ENCODE results near the gene RANBP9. TPM values are rescaled to one million over a fixed set of nuclear protein-coding genes. Genes with fewer than 3 reads are reported as not detected.

Gene RANBP9
- total RNA-seq, 1 donor from 2014 or later = 50.2 TPM

DNA sequence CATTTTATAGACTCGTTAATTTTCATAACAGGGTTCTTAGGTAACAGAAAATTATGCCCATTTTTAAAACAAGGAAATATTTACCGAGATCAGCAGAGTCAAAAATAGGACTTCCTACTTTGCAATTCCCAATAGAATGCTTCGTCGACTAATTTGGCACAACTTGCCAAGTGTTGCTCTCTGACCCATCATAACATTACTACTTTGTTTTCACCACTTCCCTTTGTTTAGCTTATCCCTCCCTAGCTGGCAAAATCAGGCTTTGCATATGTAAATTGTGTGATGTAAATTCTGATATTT is 914 bp upstream of the RANBP9 start:
- Mint-ChIP-seq H3K27me3 (ENCODE audit: unreplicated experiment) (peaks cover 2% of the 10 kb centered on the region), H3K4me1 (ENCODE audit: low read depth, unreplicated experiment) (peaks cover 16% of the 10 kb centered on the region), H3K9me3 (ENCODE audit: unreplicated experiment) (peaks cover 9% of the 10 kb centered on the region), H3K27ac (ENCODE audit: unreplicated experiment) (peak overlapping the region; percentile 94), H3K4me3 (ENCODE audit: unreplicated experiment) (peak overlapping the region; percentile 88), H3K36me3 (ENCODE audit: unreplicated experiment) (peaks cover 10% of the 10 kb centered on the region)
- no peak for DNase-seq
- TF ChIP-seq, protein P1, sequence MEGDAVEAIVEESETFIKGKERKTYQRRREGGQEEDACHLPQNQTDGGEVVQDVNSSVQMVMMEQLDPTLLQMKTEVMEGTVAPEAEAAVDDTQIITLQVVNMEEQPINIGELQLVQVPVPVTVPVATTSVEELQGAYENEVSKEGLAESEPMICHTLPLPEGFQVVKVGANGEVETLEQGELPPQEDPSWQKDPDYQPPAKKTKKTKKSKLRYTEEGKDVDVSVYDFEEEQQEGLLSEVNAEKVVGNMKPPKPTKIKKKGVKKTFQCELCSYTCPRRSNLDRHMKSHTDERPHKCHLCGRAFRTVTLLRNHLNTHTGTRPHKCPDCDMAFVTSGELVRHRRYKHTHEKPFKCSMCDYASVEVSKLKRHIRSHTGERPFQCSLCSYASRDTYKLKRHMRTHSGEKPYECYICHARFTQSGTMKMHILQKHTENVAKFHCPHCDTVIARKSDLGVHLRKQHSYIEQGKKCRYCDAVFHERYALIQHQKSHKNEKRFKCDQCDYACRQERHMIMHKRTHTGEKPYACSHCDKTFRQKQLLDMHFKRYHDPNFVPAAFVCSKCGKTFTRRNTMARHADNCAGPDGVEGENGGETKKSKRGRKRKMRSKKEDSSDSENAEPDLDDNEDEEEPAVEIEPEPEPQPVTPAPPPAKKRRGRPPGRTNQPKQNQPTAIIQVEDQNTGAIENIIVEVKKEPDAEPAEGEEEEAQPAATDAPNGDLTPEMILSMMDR (IDR thresholded peaks at IDR 0.05; ENCODE audit: partially characterized antibody, unreplicated experiment) = no peak

DNA sequence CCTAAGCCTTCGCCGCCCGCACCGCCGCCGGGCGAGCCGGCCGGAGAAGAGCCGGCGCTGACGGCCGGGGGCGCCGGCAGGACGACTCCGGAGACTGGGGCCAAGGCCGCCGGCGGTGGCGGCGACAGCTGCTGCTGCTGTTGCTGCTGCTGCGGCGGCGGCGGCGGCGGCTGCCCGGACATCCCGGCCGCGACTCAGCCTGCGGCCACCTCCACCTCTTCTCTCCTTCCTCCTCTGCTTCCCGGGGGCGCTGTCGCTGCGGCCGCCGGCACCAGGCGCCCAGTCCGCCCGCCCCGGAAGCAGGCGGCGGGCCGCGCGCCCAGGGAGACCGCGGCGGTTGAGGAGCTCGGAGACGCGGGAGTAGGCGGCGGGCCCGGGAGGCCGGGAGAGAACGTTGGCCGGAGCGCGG is 307 bp downstream of the RANBP9 start:
- H3K27me3 Mint-ChIP-seq (ENCODE audit: unreplicated experiment) = peaks cover 2% of the 10 kb centered on the region
- TF ChIP-seq, protein P1 (IDR thresholded peaks at IDR 0.05; ENCODE audit: partially characterized antibody, unreplicated experiment) = no peak
- H3K4me1 Mint-ChIP-seq (ENCODE audit: low read depth, unreplicated experiment) = peaks cover 16% of the 10 kb centered on the region
- peak; percentile 68 for DNase-seq
- H3K9me3 Mint-ChIP-seq (ENCODE audit: unreplicated experiment) = peaks cover 8% of the 10 kb centered on the region
- peaks cover 8% of the 10 kb centered on the region for H3K36me3 Mint-ChIP-seq (ENCODE audit: unreplicated experiment)
- H3K27ac Mint-ChIP-seq (ENCODE audit: unreplicated experiment) = no peak overlapping the region
- no peak overlapping the region for H3K4me3 Mint-ChIP-seq (ENCODE audit: unreplicated experiment)

DNA sequence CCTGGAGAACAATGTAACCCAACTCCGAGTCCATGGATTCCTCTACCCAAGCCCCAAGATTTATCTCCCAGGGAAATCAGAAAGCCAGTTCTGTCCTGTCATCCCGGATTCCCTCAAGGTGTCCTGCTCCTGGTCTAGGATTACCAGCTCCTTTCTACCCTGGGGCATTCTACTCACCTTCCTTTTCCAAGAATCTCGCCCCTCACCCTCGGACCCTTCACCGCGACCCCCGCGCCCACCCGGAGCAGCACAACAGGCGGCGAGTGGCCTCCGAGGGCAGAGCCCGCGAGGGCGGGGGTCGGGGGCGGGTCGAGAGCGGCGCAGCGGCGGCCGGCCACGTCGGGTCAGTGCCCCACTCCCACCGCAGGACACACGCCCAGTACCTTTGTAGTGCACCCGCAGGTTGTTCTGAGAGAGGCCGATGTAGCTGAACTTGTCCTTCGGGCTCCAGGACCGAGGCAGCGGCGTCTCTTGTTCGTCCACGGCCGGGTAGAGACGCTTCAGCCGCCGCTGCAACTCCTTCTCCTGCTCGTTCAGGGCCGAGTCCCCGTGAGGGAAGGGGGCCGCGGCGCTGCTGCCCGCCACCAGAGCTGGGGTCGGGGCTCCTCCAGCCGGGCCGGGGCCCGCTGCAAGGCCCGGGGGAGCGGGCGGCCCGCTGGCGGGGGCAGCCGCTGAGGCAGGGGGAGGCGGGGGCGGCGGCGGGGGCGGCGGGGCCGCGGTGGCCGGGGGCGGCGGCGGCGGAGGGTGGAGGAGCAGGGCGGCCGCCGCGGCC is 897 bp downstream of the RANBP9 start:
- peak overlapping the region; percentile 97 for H3K4me3 Mint-ChIP-seq (ENCODE audit: unreplicated experiment)
- peaks cover 4% of the 10 kb centered on the region for H3K36me3 Mint-ChIP-seq (ENCODE audit: unreplicated experiment)
- peak overlapping the region; percentile 90 for H3K27ac Mint-ChIP-seq (ENCODE audit: unreplicated experiment)
- peaks cover 4% of the 10 kb centered on the region for H3K9me3 Mint-ChIP-seq (ENCODE audit: unreplicated experiment)
- peak; percentile 69 for DNase-seq
- H3K4me1 Mint-ChIP-seq (ENCODE audit: low read depth, unreplicated experiment) = peaks cover 16% of the 10 kb centered on the region
- H3K27me3 Mint-ChIP-seq (ENCODE audit: unreplicated experiment) = peaks cover 2% of the 10 kb centered on the region
- TF ChIP-seq, protein P1 (IDR thresholded peaks at IDR 0.05; ENCODE audit: partially characterized antibody, unreplicated experiment) = no peak

DNA sequence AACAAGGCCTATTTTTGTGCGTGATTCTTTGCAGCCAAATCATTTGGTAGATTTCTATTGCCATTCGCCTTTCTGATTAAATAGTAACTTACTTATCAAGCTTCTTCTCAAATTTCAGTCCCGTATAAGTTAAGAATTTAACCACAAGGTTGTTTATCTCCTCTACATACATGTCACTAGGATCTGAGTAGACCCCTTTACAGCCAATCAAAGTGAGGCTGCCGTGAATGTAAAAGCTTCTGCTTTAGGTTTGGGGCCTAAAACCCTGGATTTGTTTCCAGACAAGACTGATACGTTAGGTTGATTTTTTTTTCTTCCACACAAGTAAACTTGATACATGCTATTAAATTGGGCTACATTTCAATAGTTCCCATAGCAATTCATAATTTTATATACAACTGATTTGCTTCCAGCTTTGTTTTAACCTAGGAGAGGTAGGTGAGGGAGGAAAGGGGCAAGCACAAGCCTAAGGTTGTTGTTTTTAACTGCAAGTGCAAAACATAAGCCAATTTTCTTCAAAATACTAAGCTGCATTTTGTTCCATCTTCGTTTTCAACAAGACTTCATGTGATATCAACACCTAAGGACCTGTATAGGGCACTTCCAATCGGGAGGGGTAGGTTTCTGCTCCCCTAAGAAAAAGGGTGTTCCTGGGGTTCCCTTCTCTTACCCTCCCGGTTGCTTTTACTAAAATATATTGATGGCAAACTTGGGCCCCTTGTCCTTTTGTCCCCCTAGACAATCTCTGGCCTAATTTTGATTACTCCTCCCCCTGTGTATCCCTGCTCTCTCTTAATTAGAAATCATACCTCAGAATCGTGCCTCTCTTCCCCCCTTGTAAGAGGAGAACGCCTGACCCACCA is 1.7 kb downstream of the RANBP9 start:
- H3K4me3 Mint-ChIP-seq (ENCODE audit: unreplicated experiment) = peak overlapping the region; percentile 97
- H3K27ac Mint-ChIP-seq (ENCODE audit: unreplicated experiment) = peak overlapping the region; percentile 90
- DNase-seq = no peak
- TF ChIP-seq, protein P1 (IDR thresholded peaks at IDR 0.05; ENCODE audit: partially characterized antibody, unreplicated experiment) = no peak
- peaks cover 4% of the 10 kb centered on the region for H3K9me3 Mint-ChIP-seq (ENCODE audit: unreplicated experiment)
- peaks cover 2% of the 10 kb centered on the region for H3K27me3 Mint-ChIP-seq (ENCODE audit: unreplicated experiment)
- H3K36me3 Mint-ChIP-seq (ENCODE audit: unreplicated experiment) = no peaks in the 10 kb centered on the region
- H3K4me1 Mint-ChIP-seq (ENCODE audit: low read depth, unreplicated experiment) = peaks cover 16% of the 10 kb centered on the region

DNA sequence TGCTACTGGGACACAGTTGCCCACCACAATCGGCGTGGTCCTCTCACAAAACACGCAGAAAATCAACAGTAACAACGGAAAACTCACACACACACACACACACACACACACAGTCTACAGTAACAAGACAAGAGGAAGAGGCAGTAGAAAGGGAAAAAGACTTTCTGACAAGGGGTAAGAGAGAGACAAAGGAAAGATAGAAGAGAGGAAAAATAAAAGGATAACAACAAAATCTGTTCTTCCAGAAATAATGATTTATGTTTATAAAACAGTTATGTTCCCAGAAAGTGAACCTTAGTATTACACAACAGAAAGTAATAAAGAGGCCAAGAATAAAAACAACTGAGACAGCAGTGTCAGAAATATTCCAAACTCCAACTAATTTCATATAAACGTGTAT is 2.9 kb downstream of the RANBP9 start:
- Mint-ChIP-seq H3K27ac (ENCODE audit: unreplicated experiment) (peak overlapping the region; percentile 79), H3K9me3 (ENCODE audit: unreplicated experiment) (peaks cover 4% of the 10 kb centered on the region), H3K27me3 (ENCODE audit: unreplicated experiment) (peaks cover 2% of the 10 kb centered on the region), H3K36me3 (ENCODE audit: unreplicated experiment) (no peaks in the 10 kb centered on the region), H3K4me1 (ENCODE audit: low read depth, unreplicated experiment) (peaks cover 16% of the 10 kb centered on the region), H3K4me3 (ENCODE audit: unreplicated experiment) (peak overlapping the region; percentile 97)
- DNase-seq = no peak
- TF ChIP-seq, protein P1 (IDR thresholded peaks at IDR 0.05; ENCODE audit: partially characterized antibody, unreplicated experiment) = no peak

All from glutamatergic neuron (in vitro differentiated cells).